T47D (cell line): ENCODE results near the gene CASK.
"Not testable (repeated sequence)": the region's sequence is repeated elsewhere in the genome, so short reads cannot be mapped to it uniquely, and the experiment has no call there.

Experiments
- DNase-seq, 2 experiments: peaks; one replicate each; pipeline versions ENCODE4 v3.0.0 to v3.0.0-alpha.2; 2011 to 2012; ENCODE audit warnings: low read depth in 1 of 2, low spot score in 1 of 2
- JUND ChIP-seq: IDR thresholded peaks from 2 replicates; pipeline ENCODE4 v1.6.1; 2012; ENCODE audit warnings: low read depth
- in situ Hi-C: cut with HindIII; loops from 2 replicates; pipeline ENCODE4 v1.10.0; 2016; ENCODE audit warnings: low sequenced_read_pairs, low pct_unique_long_range_greater_than_20kb

CASK gene

DNA sequence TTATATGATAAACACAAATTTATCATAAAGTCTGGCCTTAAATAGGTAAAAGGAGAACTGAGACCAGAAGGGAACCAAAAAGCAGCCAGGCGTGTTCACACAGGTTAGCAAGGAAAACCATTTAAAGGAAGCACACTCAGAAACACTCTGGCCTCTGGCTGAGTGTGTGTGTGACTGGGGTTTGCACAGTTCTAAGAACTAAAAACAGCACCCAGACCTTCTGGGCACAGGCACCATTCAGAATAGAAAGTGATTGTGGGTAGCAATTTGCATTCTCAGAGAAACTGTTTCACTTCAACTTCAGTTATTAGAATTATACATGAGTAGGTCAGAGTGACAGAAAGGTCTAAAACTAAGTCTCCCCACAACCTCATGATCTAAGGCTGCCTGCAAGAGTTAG lies 189.4 kb downstream of the CASK start:
- no peak for DNase-seq
- TF ChIP-seq JUND, result no peak
- in situ Hi-C loops, result no loop called here

DNA sequence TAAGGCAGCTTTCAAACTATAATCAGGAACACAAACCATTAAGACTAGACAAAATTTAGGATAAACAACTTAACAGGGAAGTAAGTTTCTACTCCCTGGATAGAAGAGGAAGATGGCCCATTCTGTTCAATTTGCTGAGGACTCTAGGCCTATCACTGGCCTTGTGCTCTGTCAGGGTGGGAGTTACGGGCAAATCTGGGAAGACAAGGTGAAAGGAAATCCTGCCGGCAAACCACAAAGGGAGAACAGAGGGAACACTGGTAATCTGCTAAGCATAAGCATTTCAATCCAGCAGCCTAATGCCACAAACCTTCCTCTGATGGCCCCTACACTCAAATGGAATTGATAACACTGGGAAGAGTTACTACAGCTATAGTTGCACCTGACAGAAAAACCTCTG lies 191.1 kb downstream of the CASK start:
- in situ Hi-C loops, result no loop called here
- DNase-seq, result no peak
- no peak for TF ChIP-seq JUND

DNA sequence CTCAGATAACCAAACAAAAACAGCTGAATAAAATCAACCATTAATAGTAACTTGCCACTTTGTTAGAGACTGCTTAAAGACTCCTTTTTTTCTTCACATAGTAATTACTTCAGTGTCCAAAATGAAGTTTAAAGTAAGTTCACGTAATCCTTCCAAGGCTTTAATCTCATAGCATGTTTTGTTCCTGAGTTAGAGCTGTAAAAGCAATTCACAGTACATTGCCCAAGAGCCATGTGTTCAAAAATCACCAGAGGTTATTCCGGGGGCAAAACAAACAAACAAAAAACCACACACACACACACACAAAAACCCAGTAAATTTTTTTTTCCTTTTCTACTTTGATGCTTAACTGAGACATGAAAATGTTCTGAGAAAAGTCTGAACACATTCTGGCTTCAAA lies 193.3 kb downstream of the CASK start:
- in situ Hi-C loops, result no loop called here
- no peak for TF ChIP-seq JUND
- no peak for DNase-seq

DNA sequence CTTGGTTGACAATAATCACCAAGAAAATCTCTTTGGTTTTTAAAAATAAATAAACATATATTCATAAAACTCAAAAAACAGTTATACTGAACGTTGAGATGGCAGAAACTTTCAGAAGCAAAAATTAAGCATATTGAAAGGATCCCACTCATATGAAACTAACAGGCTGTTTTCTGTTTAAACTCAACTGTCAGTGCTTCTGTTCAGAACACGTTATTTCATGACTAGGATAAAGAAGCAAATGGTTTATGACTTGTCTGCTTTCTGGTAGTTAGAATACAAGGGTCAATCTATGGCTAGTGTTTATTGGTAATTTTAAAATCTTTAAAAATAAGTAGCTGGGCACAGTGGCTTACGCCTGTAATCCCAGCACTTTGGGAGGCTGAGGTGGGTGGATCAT lies 195.2 kb downstream of the CASK start:
- no peak for DNase-seq
- in situ Hi-C loops, result no loop called here
- TF ChIP-seq JUND, result no peak

DNA sequence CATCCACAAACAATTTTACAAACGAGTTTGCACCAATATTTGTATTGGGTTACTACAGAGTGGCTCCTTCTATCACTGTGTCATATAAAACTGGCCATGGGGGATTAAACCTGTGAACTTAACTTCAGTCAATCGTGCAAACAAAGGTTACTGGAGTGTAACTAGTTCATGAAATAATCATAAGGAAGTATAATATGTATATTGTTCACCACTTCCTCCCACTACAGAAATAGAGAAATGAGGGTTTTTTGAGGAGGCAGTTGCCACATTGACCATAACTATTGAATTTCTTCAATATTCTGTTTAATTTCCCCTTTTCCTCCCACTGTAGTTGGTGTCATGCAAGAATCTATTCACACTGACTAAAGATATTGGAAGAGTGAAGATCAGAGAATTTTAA lies 199.5 kb downstream of the CASK start, which contains the start of gene GPR82:
GPR82 (plus strand) TSS at position 356 of the 400 bp plus-strand sequence. CDS start 2,846 bp downstream, outside the sequence.
- no peak for DNase-seq
- TF ChIP-seq JUND, result no peak
- in situ Hi-C loops, result no loop called here

DNA sequence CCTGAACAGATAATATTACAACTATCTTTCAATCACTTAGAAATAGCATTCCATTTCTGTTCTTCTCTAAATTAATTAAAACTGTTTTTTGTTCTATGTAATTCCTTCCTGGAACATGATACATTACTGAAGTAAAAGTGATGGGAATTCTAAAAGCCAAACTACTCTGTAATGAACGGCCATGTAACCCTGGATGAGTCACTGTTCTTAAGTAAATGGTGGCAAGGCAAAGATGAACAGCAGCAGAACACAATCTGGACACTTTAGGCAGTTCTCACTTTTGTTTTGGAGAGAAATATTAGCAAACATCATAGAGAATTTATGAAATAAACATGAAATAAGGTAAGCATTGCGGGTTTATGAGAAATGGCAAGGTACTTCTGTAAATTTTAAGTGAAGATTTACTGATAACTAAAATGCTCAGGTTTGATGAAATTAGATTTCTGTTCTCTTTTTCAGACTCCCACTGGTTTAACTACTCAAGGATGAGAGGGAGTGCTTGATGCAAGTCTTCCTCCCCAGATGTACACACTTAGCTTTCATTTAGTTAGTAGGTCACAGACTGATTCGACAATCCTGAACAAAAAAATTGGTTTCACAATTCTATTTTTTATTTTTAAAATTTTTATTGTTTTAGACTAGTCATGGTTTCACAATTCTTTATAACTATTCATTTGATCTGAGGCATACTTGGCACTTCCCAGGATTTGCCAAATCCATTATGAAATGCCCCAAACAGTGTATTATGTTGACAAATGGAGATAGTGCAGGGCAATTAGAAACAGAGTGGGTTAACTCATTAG lies 200.3 kb downstream of the CASK start:
- in situ Hi-C loops, result no loop called here
- no peak for TF ChIP-seq JUND
- DNase-seq, result no peak

DNA sequence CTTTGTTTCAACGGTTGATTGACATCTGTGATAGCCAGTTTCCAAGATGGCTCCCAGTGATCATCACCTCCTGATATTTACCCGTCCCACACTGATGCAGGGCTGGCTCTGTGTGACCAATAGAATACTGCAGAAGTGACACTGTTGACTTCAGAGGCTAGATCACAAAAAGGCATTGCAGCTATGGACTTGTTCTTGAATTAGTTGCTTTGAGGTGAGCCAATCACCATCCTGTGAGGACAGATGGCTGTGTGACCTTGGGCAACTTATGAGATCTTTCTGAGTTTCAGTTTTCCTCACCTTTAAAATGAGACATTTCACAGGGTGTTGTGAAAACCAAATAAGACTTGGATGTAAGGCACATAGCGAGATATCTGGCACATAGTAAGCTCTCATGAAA lies 201.1 kb downstream of the CASK start:
- in situ Hi-C loops, result no loop called here
- no peak for TF ChIP-seq JUND
- no peak for DNase-seq

DNA sequence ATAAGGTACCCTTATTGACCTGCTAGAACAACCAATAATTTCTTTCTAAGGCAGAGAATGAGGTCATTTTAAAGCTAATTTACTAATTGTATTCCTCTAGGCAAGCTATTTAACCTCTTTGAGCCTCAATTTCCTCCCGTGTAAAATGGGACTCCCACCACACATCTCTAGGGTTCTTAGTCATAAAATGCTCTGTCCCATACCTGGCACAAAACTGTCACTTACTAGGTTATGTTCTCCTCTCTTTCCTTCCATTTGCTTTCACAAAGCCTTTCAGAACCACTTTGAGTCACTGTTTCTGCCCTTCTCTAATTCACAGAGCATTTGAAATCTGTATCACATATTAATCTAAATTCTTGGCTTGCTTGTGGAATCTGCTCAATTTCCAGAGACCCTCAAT lies 201.8 kb downstream of the CASK start:
- in situ Hi-C loops, result no loop called here
- DNase-seq, result no peak
- TF ChIP-seq JUND, result no peak

DNA sequence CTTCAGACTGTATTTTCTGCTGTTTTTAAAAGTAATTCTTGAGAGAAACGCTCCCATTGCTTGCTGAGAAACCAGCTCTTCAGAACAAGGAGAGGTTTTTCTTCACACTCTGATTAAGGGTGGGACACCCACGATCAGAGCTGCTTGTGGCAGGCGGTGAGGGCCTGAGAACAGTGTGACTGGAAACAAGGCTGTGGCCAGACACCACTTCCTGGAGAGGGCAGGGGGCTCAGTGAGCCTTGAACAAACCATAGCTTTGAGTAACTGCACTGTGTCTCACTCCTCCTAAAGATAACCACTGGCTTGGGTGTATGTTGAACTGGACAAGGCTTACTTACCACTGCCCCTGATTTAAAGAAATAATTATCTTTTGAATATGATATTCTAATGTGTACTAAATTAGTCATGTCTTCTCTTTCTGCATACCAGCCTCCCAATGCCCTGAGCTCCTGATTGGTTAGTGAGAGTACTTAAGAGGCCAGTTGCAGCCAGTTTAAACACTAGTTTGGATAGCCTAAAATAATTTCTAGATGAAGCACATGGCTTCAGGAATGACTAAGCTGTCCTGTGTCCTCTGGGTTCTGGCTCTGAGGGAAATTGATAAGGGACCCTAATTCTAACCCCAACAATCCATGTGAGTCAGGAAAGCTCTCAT lies 203.1 kb downstream of the CASK start:
- no peak for TF ChIP-seq JUND
- no peak for DNase-seq
- in situ Hi-C loops, result no loop called here

DNA sequence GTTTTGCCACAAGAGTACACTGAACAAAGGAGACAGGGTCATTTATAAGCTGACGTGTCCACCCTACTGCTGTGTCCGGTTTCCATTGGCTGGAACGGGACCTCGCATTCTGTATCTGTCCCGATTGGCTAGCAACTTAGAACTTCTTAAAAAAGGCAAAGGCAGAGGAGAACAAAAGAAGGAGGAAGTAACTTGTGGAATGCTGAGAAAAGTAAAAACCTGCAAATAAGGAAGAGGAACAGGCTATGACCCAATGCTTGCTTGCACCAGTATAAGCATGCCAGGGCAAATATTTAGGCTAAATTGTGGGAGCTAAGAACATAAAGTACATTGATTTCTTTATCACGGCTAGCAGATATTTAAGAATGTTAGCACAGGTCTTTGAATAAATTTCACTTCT lies 203.7 kb downstream of the CASK start:
- in situ Hi-C loops, DNase-seq: not testable (repeated sequence)

DNA sequence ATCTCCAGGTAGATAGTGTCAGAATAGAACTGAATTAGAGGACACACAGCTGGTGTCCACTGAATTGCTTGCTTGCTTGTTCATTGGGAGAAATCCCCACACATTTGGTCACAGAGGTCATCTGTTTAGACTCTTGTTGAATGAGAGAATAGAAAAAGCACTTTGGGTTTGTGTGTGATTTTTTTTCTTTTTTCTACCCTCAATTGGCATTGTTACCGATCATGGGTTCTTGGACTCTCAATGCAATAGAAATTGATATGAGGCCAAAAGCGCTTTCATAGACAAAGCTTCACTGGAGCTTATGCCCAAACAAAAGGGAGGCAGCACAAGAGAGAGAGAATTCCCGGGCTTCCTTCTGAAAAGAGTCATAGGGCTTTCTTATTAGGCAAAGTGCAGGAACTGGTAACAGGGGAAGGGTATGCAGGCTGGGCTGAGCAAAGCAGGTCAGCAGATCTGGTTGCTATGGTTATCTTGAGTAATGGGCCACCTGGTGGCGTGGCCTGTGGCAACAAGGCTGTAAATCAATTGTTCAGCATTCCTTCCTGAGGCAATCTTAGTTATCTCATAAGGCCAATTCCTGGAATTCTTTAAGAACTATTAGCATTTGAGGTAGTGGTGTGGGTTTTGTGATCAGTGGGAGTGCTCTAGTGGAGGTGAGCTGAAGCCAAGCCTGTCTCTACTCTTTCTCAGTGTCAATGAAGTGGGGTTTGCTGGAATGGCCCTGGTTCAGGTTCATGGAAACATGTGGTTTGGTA lies 204.7 kb downstream of the CASK start:
- no peak for DNase-seq
- in situ Hi-C loops, result no loop called here
- TF ChIP-seq JUND, result no peak

DNA sequence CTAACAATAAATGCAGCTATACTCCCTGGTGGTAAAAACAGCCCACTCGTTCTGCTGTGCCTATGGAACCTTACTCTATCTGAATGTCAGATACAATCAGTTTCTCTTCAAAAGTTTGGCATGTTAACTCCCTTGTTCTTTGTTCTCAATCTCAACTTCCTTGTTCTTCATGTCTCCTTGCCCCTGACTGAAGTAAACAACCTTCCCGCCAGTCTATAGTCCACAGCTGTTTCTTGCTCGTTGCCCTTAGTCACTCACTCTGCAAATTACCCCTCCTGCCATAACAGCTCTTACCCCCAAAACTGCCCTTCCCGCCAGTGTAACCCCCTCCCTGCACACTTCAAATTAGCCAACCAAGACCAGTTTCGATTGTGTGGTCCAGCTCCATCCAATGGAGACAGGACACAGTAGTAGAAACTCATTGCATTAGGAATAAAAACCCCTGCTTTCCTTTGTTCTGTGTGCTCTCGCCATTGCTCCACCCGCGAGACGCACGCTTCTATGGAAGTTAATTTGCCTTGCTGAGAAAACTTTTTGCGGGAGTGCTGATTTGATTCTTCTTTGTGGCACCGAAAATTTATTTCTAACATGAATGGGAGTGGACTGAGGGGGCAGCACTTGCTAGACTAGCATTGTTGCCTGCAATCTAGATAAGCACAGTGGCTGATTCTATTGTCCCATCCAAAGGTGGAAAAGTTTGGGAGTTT lies 206.4 kb downstream of the CASK start:
- DNase-seq, result no peak
- no peak for TF ChIP-seq JUND
- in situ Hi-C loops, result no loop called here
